ENCODE measurements around the gene KAZN.

The KAZN gene

GRCh38 chr1:15102646-15103045, 504.2 kb downstream of the KAZN start:
- no peak for DNase-seq

DNA sequence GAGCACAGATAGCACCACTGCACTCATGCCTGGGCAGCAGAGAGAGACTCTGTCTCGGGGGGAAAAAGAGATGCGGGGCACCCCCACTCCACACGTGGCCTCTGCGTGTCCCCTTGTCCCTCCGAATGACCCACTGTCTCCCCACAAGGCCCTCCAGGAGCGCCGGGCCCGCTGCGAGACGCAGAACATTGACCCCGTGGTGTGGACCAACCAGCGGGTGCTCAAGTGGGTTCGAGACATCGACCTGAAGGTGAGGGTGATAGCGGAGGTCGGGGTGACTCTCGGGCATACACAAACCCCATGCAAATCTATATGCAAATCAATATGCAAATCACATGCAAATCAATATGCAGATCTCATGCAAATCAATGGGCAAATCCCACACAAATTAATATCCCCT, 504.7 kb downstream of the KAZN start:
- no peak for DNase-seq

DNA sequence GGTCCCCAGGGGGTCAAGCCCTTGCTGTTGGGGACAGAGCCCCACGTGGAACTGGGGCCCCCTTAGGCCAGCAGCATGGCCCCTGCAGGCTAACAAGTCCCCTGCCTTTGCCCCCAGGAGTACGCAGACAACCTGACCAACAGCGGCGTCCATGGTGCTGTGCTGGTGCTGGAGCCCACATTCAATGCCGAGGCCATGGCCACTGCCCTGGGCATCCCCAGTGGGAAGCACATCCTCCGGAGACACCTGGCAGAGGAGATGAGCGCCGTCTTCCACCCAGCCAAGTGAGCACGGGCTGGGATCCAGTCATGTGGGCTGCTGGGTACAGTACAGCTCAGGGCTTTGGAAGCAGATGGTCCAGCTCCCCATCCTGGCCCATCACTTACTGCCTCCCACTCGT, 505.4 kb downstream of the KAZN start:
- no peak for DNase-seq

DNA sequence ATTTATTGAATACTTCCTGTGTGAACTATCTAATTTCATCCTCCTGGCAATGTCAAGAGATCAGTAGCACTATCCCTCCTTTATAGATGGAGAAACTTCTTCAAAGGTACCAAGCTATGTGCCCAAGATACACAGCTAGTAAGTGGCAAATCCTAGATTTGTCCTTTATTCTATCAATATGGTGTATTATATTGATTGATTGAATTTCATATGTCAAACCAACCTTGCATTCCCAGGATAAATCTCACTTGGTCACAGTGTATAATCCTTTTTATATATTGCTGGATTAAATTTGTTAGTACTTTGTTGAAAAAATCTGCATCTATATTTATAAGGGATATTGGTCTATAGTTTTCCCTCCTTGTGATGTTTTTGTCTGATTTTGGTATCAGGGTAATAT, 506.3 kb downstream of the KAZN start:
- no peak for DNase-seq

DNA sequence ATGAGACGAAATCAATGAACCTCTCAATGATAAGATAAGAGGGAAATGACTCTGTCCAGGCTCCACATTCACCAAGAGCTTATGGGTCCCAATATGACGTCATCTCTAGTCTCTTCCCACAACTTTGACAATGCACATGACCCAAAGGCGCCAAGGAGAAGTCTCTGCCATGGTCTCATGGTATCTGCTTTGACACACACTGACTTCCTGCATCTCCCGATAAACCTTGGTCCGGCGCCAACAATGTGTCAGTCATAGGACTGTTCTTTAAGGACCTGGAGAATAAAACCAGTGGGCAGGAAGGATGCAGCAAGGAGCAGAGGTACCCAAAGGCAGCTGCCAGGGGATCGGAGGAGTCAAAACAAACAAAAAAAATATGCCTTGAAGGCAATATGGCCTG, 508.1 kb downstream of the KAZN start:
- DNase-seq, result no peak

DNA sequence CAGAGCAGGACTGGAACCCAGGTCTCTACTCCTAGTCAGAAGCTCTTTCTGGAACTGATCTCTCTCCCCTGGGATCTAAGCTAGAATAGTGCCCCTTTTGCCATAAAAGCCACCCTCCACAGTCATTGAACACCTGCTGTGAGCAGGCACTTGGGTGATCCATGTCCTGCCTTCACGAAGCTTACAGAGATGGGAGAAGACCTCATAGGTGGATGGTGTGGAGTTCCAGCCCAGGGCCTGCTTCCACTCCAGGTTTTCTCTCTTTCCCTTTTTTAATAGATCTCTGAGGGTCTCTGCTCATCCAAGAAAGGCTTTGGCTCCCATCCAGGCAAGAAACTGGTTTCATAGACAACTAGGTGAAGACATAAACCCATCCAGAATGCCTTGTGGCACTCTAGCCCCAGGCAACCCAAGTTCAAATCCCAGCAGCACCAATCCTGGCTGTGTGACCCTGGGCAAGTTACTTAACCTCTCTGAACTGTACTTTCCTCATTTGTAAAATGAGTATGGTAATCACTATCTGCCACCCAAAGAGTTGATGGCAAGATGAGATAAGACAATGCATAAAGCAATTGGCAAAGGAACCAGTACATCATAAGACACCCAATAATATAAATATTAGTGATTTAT, 508.7 kb downstream of the KAZN start:
- DNase-seq, result no peak

- no peak for DNase-seq
Observed at GRCh38 chr1:15107911-15108310, 509.4 kb downstream of the KAZN start.

DNA sequence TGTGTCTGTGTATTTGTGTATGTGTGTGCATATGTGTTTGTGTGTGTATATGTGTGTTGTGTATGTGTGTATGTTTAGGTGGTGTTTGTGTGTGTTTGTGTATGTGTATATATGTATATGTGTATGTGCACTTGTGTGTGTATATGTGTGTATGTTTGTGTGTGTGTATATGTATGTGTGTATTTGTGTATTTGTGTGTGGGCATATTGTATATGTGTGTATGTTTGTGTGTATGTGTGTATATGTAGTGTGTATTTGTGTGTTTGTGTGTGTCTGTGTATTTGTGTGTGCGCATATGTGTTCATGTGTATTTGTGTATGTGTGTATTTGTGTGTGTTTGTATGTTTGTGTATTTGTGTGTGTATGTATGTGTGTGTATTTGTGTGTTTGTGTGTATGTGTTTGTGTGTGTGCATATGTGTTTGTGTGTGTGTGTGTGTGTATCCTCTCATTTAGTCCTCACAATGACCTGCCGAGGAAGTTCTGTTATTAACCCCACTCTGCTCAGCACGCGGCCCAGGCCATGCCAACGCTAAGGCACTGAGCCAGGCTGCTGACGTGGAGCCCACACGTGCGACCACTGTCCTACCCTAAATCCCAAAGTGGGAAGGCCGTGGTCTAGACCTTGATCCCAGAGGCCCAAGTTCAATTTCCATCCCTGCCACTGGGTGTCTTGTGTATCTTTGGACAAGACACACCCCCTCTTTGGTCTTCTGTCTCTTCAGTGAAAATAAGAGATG, 511.8 kb downstream of the KAZN start:
- no peak for DNase-seq

- DNase-seq, result no peak
Observed at GRCh38 chr1:15110867-15111230, 512.4 kb downstream of the KAZN start.

DNA sequence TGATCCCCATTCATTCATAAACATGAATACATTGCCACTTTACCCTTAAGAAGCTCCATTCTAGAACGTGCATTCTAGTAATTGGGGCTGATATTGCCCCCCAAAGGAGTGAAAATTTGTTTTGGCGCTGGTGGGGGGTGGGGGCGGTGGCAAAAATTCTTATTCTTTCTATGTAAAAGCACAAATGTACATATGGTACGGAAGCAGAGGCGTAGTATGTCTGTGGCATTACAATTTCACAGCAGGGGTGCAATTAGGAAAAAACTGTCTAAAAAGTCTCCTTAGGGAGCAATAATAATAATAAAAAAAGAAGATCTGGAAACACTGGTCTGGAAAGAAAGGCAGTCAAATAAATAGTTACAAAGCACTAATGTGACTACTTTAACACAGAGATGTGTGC, 514.7 kb downstream of the KAZN start:
- DNase-seq, result no peak

DNA sequence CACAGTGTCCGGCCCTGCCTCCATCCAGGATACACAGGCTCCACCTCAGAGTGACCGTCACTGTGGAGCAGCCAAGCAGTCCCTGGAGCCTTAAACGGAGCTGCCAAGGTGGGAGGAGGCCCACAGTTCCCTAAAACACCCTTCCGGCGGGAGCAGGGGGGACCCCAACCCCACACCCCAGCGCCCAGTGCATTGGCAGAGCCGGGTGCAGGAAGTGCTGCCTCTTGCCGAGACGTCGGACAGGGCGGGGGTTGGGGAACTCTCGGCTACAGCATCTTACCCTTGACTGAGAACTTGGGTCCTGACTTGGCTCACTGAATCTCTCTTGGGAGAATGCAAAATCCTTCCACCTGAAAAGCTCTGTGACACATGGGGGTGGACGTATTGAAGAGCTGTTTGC, 516.4 kb downstream of the KAZN start:
- no peak for DNase-seq

GRCh38 chr1:15115542-15116330, 517.3 kb downstream of the KAZN start:
- no peak for DNase-seq

GRCh38 chr1:15116966-15117365, 518.5 kb downstream of the KAZN start:
- DNase-seq, result no peak

- DNase-seq, result no peak
Observed at GRCh38 chr1:15117671-15118325, 519.3 kb downstream of the KAZN start.

DNA sequence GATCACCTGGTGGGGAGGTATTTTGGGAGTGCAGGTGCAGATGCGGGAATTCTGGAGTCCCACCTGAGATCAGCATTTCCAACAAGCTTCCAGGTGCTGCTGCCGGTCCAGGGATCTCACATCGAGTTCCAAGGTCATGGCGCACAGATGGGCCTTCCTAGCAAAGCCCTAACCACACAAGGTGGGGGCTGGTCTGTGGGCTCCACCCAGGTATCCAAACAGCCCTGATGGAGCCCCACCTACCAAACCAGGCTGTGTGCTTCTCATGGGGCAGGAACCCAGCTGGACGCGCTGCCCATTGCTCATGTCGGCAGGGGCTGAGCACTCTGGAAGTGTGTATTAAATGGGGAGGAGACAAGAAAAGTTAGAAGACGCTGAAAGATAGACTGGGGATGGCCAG, 520.1 kb downstream of the KAZN start:
- DNase-seq, result no peak

DNA sequence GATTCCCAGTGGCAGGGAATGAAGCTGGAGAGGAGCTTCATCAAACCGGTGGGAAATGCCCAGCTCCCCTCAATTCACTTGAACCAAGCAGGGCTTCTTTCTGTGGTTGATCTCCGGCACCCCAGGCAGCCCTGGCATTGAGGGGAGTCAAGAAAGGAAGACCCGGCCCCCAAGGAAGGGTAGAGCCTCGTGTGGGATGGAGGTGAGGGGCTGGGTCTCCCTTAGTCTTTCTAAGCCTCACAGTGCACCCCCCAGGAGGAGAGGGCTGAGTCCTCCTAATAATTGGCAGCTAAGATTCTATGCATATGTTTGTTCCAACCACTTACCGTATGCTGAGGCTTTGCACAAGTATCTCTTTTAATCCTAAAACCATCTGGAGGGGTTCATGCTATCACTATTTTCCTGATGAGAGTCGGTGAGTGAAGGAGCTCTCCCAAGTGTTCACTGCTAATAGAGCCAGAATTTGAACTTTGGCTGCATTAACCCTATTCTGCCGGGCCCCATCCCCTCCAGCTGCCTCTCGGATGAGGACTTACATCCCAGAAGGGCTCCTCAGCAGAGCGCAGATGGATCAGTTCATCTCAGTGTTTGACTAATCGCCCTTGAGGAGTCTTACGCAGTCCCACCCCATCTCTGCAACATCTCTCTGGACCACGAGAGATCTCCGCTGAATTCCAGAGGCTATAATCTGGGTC, 521.9 kb downstream of the KAZN start:
- DNase-seq, result no peak

DNA sequence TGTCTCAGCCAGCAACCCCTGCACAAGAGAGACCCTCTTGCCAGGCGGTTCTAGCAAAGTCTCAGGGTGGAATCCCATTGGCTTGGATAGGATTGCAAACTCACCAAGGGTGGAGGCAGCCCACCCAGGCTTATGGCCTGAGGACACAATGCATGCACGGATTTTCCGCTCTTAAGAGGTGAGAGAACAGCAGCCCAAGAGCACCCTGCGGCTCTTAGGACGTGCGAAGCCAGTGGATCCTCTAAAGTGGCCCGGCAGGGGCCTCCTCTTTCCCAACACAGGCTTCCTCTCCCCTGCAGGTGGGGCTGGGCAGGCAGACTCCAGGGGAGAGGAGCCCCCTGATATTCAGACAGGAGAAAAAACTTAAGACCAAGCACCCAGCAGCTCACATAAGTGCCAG, 523.8 kb downstream of the KAZN start:
- DNase-seq, result no peak

DNA sequence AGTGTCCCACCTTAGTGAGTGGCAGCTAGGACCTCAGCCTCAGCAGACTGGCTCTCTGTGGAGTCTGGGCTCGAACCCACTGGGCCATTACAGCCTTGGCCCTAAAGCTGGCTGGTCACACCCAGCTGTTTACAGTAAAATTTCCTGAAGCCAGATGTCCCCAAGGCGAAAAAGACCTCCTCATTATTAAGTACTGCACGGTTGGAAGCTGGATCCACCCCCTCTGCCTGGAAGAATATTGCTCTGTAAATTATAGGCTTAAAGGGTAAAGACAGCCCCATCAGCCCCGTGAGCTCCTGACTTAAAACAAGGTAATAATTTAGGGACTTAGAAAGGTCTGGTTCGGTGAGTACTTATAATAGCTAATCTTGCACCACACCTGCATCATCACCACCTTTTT, 524.8 kb downstream of the KAZN start:
- no peak for DNase-seq

GRCh38 chr1:15123925-15124324, 525.4 kb downstream of the KAZN start:
- no peak for DNase-seq

DNA sequence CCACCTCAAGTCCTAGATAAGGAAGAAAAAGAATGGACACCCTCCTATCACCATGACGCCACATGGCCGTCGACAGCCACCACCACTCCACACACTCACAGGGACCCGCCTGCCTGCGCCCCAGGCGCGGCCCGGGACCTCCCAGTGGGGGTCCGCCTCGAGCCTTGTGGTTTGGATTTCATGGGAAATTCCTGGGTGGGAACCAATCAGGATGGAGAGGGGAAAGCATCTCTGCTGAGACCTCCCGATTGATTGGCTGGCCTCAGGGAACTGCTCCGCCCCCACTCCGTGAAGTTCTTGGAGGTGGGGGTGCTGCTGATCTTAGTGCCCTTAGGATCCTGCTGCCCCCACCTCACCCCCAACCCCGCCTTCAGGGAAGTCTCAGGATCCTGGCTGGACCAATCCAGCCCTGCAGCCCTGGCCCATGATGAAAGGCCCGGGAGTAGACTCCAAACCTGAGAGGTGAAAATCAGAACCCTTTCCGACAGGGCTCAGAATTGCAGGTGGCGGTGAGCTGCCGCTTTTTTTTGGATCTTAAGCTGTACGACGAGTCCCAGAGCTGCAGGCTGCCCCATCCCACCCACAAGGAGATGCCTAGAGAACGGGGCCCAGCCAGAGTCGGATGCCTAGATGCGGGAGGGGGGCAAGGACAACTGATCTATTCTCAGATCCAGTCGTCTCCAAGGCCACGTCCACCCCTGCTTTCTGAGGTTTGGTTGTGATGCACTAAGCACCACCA, 526.0 kb downstream of the KAZN start:
- DNase-seq, result no peak

DNA sequence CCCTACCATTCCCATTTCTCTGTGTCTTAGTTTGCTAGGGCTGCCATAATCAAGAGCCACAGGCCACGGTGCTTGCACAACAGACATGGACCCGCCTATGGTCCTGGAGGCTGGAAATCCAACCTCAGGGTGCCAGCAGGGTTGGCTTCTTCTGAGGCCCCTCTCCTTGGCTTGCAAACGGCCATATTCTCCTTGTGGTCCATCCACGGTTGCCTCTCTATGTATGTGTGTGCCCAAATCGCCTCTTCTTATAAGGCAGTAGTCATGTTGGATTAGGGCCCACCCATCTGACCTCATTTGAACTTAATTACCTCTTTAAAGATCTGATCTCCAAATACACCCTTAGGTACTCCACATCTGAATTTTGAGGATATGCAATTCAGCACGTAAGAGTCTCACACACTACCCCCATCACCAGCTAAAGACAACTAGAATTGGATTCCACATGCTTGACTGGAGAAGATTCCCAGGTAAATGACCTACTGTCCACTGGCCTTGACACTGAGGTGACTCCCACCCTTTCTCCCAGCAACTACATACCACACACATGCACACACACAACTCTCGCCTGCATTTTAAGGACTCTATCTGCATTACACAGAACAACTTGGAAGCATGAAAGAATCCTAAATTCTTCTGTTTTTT, 526.7 kb downstream of the KAZN start:
- no peak for DNase-seq

DNA sequence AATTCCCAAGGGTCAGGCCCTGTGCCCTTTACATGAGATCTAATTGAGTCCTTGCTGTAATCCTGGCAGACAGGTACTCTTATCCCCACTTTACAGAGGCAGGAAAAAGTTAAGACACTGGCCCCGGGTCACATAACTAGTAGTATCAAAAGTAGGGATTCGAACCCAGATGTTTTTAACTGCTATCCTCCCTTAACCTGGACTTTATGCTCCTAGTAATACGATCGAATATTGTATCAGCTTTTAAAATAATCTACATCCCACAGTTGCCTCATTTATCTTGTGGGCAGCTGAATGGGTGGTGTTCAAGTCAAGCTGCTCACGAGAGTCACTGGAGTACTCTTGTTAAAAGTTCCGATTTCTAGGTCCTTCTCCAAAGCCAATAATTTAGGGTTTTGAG, 529.6 kb downstream of the KAZN start:
- no peak for DNase-seq

Data from activated T-cell treated with anti-CD3 and anti-CD28 coated beads, Interleukin-2, amount 50 U/mL, for 1 hour (primary cell).